Bronchial epithelial cell (primary cell): Measurements from ENCODE around the gene SPATA31E1. TPM values are rescaled to one million over a fixed set of nuclear protein-coding genes. Genes with fewer than 3 reads are reported as not detected.
"Not testable (repeated sequence)": the region's sequence is repeated elsewhere in the genome, so short reads cannot be mapped to it uniquely, and the experiment has no call there.

ENCODE experiments used
- DNase-seq: peaks from one replicate; pipeline ENCODE4 v3.0.0-alpha.2; 2010; ENCODE audit warnings: low read depth
- FAIRE-seq: peaks from 2 replicates; lab custom pipeline; 2011; peaks lifted over from hg19 to GRCh38; lab: Jason Lieb, UNC
- H3K27me3 ChIP-seq: 2 replicates; pipeline ENCODE4 v1.5.1; 2011; ENCODE audit warnings: low read length; ENCODE audit not compliant: control insufficient read depth, insufficient read depth
- H3K36me3 ChIP-seq: 2 replicates; pipeline ENCODE4 v1.5.1; 2011; ENCODE audit warnings: low read length; ENCODE audit not compliant: control insufficient read depth, insufficient read depth
- H3K4me3 ChIP-seq: 2 replicates; pipeline ENCODE4 v1.5.1; 2011; ENCODE audit warnings: mild to moderate bottlenecking, low read depth, low read length, control low read depth
- total RNA-seq: library from RNA; depleted of rRNA; stranded (reverse); fragments of >200 nt; gene quantifications from 2 replicates; pipeline ENCODE4 v1.2.1, GENCODE V29; 2014
- TF ChIP-seq, protein P1 (sequence below): IDR thresholded peaks from 2 replicates; pipeline ENCODE4 v1.5.1; 2011; ENCODE audit warnings: mild to moderate bottlenecking, moderate library complexity, low read length, control low read depth, inconsistent platforms; ENCODE audit not compliant: insufficient read depth, severe bottlenecking

SPATA31E1 gene
- total RNA-seq, 1 donor from 2014 or later, result not detected

DNA sequence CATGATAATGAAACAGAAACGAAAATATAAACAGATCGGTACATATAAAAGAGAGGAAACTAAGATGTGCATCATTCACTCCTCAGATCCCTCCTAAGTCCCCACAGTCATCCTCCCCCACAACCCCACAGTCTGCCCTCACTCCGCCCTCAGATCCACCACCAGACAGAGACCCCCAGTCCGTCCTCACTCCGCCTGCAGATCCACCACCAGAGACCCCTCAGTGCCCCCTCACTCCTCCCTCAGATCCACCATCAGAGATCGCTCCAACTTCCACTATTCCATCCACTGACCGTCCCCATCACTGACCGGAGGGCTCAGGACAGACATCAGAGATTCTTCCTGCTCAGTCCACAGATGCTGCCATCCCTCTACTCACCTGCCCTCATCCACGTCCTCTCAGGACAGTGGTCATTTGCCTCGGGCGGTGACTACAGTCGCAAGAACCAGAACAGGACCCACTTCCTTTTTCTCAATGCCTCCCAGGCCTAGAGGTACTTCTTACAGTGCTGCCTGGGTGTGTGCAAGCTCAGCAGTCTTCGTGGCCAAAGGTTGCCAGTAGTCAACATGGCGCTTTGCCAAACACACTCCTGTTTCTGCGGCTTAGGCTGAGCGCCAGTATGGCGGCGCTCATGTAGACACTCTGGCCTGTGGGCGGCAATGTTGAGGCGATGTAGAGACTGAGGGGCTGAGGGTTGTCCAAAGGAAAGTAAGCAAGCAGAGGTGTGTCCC, 26.8 kb downstream of the SPATA31E1 start:
- TF ChIP-seq, protein P1, sequence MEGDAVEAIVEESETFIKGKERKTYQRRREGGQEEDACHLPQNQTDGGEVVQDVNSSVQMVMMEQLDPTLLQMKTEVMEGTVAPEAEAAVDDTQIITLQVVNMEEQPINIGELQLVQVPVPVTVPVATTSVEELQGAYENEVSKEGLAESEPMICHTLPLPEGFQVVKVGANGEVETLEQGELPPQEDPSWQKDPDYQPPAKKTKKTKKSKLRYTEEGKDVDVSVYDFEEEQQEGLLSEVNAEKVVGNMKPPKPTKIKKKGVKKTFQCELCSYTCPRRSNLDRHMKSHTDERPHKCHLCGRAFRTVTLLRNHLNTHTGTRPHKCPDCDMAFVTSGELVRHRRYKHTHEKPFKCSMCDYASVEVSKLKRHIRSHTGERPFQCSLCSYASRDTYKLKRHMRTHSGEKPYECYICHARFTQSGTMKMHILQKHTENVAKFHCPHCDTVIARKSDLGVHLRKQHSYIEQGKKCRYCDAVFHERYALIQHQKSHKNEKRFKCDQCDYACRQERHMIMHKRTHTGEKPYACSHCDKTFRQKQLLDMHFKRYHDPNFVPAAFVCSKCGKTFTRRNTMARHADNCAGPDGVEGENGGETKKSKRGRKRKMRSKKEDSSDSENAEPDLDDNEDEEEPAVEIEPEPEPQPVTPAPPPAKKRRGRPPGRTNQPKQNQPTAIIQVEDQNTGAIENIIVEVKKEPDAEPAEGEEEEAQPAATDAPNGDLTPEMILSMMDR, result no peak
- no peak for FAIRE-seq
- Histone ChIP-seq H3K27me3 (no peaks in the 10 kb centered on the region), H3K4me3 (no peak overlapping the region), H3K36me3 (no peaks in the 10 kb centered on the region)
- DNase-seq, result no peak

DNA sequence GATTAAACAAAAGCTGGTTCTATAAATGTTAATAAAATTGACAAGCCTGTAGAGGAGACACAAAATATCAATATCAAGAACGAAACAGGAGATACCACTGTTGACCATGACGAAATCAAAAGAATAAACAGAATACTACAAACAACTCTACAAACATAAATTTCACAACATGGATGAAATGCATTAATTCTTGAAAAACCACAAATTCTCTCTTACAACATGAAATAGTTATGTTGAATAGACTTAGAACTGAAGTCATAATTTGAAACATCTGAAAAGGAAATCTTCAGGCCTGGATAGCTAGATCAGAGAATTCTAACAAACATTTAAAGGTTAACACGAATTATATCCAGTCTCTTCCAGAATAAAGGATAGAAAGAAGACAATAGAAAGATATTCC, 28.1 kb downstream of the SPATA31E1 start:
- Histone ChIP-seq H3K36me3 (no peaks in the 10 kb centered on the region), H3K4me3 (no peak overlapping the region), H3K27me3 (no peaks in the 10 kb centered on the region)
- no peak for DNase-seq
- FAIRE-seq, result no peak
- TF ChIP-seq, protein P1, result no peak

DNA sequence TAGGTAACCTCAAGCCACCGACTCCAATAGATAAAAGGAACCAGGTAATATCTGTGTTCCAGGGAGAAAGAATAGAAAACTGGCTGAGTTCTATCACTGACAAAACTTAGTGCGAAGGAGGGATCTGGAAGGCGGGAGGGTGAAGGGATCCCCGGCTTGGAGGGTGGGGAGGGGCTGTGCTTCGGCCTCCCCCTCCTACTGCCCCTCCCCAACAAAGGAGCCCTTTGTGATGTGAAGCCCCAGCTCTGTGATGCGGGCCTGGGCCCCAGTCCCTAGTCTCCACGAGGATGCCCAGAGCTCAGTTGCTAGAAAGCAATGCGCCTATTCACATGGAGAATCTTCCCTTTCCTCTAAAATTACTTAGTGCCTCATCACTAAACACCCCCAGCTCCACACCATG, 35.0 kb downstream of the SPATA31E1 start, which contains the start of gene SPATA31C1:
Gene SPATA31C1, plus strand, starts transcription at position 301 of the 400 bp plus-strand sequence.
- not testable (repeated sequence) for FAIRE-seq, DNase-seq, H3K36me3 ChIP-seq, H3K4me3 ChIP-seq, H3K27me3 ChIP-seq

DNA sequence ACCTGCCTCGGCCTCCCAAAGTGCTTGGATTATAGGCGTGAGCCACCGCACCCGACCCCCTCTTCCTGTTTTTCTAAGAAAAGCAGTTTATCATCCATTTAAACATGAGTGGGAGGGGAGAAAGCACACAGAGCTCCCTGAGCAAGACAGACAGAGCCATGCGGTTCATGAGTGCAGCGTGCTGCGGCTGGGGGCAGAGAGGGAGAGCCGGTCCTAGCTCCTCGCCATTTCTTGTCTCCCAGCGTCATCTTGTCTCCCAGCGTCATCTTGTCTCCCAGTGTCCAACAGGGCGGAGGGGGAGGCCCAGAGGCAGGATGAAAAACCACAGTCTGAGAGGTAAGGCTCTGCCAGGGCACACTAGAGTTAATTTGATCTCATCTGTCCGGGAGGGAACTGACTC, 36.3 kb downstream of the SPATA31E1 start:
- not testable (repeated sequence) for FAIRE-seq

DNA sequence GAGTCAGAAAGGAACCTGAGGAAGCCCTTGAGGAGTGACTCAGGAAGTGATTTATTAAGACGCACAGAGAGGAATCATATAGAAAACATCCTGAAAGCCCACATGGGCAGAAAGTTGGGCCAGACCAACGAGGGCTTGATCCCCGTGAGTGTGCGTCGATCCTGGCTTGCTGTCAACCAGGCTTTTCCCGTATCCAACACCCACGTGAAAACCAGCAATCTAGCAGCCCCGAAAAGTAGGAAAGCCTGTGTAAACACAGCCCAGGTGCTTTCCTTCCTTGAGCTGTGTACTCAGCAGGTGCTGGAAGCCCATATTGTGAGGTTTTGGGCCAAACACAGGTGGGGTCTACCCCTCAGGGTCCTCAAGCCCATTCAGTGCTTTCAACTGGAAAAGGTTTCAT, 38.9 kb downstream of the SPATA31E1 start:
- H3K36me3 ChIP-seq, FAIRE-seq, H3K27me3 ChIP-seq, H3K4me3 ChIP-seq, DNase-seq: not testable (repeated sequence)

More for the DNA sequence above, 36.3 kb downstream of the SPATA31E1 start:
- H3K36me3 ChIP-seq, H3K27me3 ChIP-seq, H3K4me3 ChIP-seq, DNase-seq: not testable (repeated sequence)

DNA sequence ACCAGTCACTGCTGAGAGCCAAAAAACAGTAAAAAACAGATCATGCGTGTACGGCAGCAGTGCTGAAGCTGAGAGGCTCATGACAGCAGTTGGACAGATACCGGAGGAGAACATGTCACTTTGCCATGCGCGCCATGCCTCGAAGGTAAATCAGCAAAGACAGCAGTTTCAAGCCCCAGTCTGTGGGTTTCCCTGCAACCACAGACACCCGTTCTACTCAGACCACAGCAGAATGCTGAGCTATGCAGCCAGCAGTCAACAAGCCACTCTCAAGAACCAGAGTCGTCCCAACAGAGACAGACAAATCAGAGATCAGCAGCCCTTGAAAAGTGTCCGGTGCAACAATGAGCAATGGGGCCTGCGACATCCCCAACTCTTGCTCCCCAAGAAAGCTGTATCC, 40.3 kb downstream of the SPATA31E1 start:
- FAIRE-seq, H3K36me3 ChIP-seq, H3K27me3 ChIP-seq, H3K4me3 ChIP-seq, DNase-seq: not testable (repeated sequence)

DNA sequence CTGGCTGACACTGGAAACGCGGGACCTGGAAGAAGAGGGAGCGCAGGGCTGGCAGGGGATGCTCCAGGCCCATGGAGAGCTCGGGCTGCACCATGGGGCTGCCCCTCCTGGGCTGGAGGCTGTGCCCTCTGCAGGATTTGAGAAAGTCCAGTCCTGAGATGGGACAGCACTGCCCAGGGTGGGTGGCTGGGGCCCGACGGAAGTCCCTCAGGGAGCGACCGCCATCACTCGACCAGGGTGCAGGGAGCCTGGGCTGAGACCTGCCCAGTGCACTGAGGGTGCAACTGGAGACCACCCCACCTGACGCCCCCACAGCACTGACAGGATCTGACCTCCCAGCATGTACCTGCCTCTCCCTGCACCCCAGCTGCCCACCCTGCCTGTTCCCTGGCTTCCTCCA, 42.2 kb downstream of the SPATA31E1 start:
- FAIRE-seq, H3K4me3 ChIP-seq: not testable (repeated sequence)

DNA sequence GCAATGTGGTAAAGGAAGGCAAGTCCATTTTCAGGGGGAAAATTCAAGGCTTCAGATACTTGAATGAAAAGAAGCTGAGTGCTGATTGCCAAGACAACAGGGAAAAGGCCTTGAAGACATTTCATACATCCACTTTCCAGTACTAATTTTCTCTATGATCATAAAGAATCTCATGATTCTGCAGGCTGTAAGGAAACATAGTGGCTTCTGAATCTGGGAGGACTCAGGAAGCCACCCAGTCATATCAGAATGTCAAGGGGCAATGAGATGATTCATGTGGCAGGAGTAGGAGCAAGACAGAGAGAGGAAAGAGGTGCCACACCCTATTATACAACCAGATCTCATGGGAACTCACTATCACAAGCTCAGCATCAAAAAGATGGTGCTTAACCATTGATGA, 46.5 kb downstream of the SPATA31E1 start:
- DNase-seq, H3K36me3 ChIP-seq, H3K4me3 ChIP-seq, H3K27me3 ChIP-seq: not testable (repeated sequence)
- FAIRE-seq, result peak; percentile 52

More for the DNA sequence above, 42.2 kb downstream of the SPATA31E1 start:
- H3K27me3 ChIP-seq, DNase-seq, H3K36me3 ChIP-seq: not testable (repeated sequence)

DNA sequence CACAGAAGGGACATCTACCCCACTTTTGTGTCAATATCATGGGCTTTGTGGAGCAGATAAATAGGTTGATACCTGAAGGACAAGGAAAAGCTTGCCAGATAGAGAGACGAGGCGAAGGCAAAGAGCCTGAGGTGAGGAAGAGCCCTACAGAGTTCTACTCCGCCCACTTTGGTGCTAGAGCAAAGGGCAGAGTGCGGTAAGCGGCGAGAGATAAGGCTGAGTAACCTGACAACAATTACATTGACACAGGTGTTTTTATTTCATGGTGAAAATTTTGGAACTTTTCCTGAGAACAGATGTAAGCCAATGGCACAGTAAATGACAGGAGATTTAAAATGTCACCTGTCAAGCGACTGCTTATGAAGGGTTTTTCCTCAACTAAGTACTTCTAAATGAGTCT, 51.8 kb downstream of the SPATA31E1 start:
- not testable (repeated sequence) for H3K27me3 ChIP-seq, H3K4me3 ChIP-seq, FAIRE-seq, DNase-seq, H3K36me3 ChIP-seq

DNA sequence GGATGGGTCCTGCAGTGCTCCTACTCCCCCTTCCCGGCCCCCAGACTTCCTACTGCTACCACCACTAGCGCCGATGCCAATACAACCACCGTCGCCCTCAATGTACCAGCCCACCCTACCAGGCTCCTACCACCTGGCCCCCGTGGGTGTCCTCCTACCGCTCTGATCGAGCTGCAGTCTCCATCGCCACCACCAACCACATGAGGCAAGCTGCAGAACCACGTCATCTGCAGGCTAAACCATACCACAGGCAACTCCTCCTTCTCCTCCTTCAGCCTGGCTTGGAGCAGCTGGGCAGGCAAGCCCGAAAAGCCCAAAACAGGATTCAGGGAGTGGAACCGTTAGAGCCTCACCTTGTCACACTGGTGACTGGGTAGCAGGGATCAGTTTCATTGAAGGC, 54.7 kb downstream of the SPATA31E1 start:
- DNase-seq, FAIRE-seq, H3K27me3 ChIP-seq, H3K4me3 ChIP-seq, H3K36me3 ChIP-seq: not testable (repeated sequence)

DNA sequence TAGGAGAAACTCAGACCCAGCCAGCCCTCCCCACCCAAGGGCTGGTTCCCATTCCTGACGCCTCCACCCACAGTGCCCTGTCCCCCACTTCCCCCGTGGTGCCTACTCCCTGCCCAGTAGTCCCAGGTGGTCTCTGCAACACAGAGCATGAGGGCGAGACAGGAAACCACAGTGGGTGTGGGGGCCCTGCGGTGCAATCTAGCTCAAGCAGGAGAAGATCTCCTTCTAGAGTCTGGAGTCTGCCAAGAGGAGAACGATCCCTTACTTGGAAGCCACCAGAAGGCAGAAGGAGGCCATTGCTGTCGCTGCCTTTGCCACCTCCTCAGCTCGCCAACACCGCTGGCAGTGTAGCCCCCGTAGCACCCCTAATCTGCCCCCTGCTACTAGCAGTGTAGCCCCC, 55.2 kb downstream of the SPATA31E1 start:
- not testable (repeated sequence) for FAIRE-seq, DNase-seq, H3K27me3 ChIP-seq, H3K4me3 ChIP-seq, H3K36me3 ChIP-seq

DNA sequence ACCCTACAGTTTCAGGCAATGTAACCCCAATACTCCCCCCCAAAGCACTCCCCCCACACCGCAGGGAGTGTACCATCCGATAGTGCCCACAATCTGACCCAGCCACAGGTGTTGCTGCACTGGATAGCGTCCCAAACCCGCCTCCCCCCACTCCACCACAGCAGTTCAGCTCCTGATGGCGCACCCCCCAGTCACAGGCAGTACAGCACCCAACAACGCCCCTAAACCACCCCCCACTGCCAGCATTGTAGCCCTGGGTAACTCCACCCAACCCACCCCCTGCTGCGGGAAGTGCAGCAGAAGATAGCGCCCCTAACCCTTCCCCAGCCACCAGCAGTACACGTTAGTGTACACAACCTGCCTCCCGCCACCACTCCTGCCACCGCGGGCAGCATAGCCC, 55.7 kb downstream of the SPATA31E1 start:
- not testable (repeated sequence) for FAIRE-seq

More for the DNA sequence above, 55.7 kb downstream of the SPATA31E1 start:
- H3K4me3 ChIP-seq, DNase-seq, H3K27me3 ChIP-seq, H3K36me3 ChIP-seq: not testable (repeated sequence)
